GM23248 (cell line): ENCODE results near the gene RFK. TPM values are rescaled to one million over a fixed set of nuclear protein-coding genes. Genes with fewer than 3 reads are reported as not detected.

Experiments used
- DNase-seq: peaks from one replicate; pipeline ENCODE4 v3.0.0-alpha.2; 2015
- H2AFZ ChIP-seq: fragments of 200-600 bp; sonication (generic); 2 replicates; pipeline ENCODE4 v1.6.1; 2016; ENCODE audit warnings: antibody characterized with exemption
- H3F3A ChIP-seq: fragments of 200-600 bp; sonication (generic); 2 replicates; pipeline ENCODE4 v1.6.1; 2016; ENCODE audit warnings: mild to moderate bottlenecking, antibody characterized with exemption, mixed run types; ENCODE audit not compliant: insufficient read depth
- H3K27ac ChIP-seq: fragments of 200-600 bp; sonication (generic); 2 replicates; pipeline ENCODE4 v1.5.1; 2016; ENCODE audit warnings: mild to moderate bottlenecking
- H3K27me3 ChIP-seq: fragments of 200-600 bp; sonication (generic); replicated peaks from 2 replicates; pipeline ENCODE4 v1.6.1; 2016; ENCODE audit warnings: mild to moderate bottlenecking; ENCODE audit not compliant: insufficient read depth
- H3K36me3 ChIP-seq: fragments of 200-600 bp; sonication (generic); 2 replicates; pipeline ENCODE4 v1.6.1; 2016; ENCODE audit warnings: low read depth, mild to moderate bottlenecking
- H3K4me1 ChIP-seq: fragments of 200-600 bp; sonication (generic); 2 replicates; pipeline ENCODE4 v1.6.1; 2016; ENCODE audit warnings: mild to moderate bottlenecking; ENCODE audit not compliant: insufficient read depth
- H3K4me2 ChIP-seq: fragments of 200-600 bp; sonication (generic); one replicate; pipeline ENCODE4 v1.6.1; 2016; ENCODE audit warnings: mild to moderate bottlenecking; ENCODE audit not compliant: unreplicated experiment
- H3K4me3 ChIP-seq: fragments of 200-600 bp; sonication (generic); 2 replicates; pipeline ENCODE4 v1.5.1; 2016; ENCODE audit warnings: mild to moderate bottlenecking
- H3K79me2 ChIP-seq: fragments of 200-600 bp; sonication (generic); 2 replicates; pipeline ENCODE4 v1.6.1; 2016; ENCODE audit warnings: mild to moderate bottlenecking; ENCODE audit not compliant: insufficient read depth
- H3K9ac ChIP-seq: fragments of 200-600 bp; sonication (generic); 2 replicates; pipeline ENCODE4 v1.6.1; 2016; ENCODE audit warnings: mild to moderate bottlenecking
- H3K9me2 ChIP-seq: fragments of 200-600 bp; sonication (generic); 2 replicates; pipeline ENCODE4 v1.6.1; 2016; ENCODE audit warnings: mixed run types, mild to moderate bottlenecking, moderate library complexity; ENCODE audit not compliant: insufficient read depth
- H3K9me3 ChIP-seq: fragments of 200-600 bp; sonication (generic); one replicate; pipeline ENCODE4 v1.6.1; 2017; ENCODE audit warnings: low read depth
- H4K20me1 ChIP-seq: fragments of 200-600 bp; sonication (generic); 2 replicates; pipeline ENCODE4 v1.6.0; 2016; ENCODE audit not compliant: insufficient read depth
- EZH2 ChIP-seq: fragments of 200-600 bp; sonication (generic); IDR thresholded peaks from 2 replicates; pipeline ENCODE4 v1.6.1; 2018; ENCODE audit warnings: antibody characterized with exemption, mild to moderate bottlenecking; ENCODE audit not compliant: insufficient read depth, poor library complexity, severe bottlenecking
- EZH2phosphoT487 ChIP-seq: fragments of 200-600 bp; sonication (generic); IDR thresholded peaks from 2 replicates; pipeline ENCODE4 v1.6.1; 2018; ENCODE audit warnings: antibody characterized with exemption, moderate library complexity, mild to moderate bottlenecking, low read depth; ENCODE audit not compliant: insufficient read depth
- WGBS, 2 experiments: methylation state at CpG; one replicate each; pipeline ENCODE4 v1.1.6; 2015 to 2017; ENCODE audit warnings: low lambda C conversion rate in 2 of 2, low coverage in 1 of 2; ENCODE audit errors: missing lambda C conversion rate in 2 of 2; 5-methylcytosine and 5-hydroxymethylcytosine counted together
- in situ Hi-C: fragments of 300-500 bp; cut with MboI; formaldehyde crosslinking; loops from 2 replicates; pipeline ENCODE4 v1.15.0; 2020
- polyA plus RNA-seq: library from polyadenylated mRNA; unstranded; fragments of >200 nt; fragmentation: Nextera tagmentation; extraction: Ambion mirVana; gene quantifications from 2 replicates; pipeline ENCODE4 v1.2.1, GENCODE V29; 2016
- total RNA-seq: library from RNA; depleted of rRNA; stranded (reverse); fragments of >200 nt; shearing (Covaris generic); gene quantifications from 2 replicates; pipeline ENCODE4 v1.2.3, GENCODE V29; 2014

The RFK gene
- total and polyA plus RNA-seq, 2 experiments from 2014 or later, result 16.6 to 20.0 TPM

GRCh38 chr9:76374783-76375559 is 19.3 kb downstream of the RFK start:
- H2AFZ ChIP-seq, result peak overlapping the region; percentile 26; the same call in 1 of the 2 replicates
- in situ Hi-C loops, result no loop called here
- no peaks in the 10 kb centered on the region for H3K36me3 ChIP-seq
- peak; percentile 80 for DNase-seq
- TF ChIP-seq EZH2 (no peak), EZH2phosphoT487 (no peak)
- no peaks in the 10 kb centered on the region for H3K9me2 ChIP-seq
- H3K4me3 ChIP-seq, result no peak overlapping the region
- no peaks in the 10 kb centered on the region for H3K79me2 ChIP-seq
- peaks cover 23% of the 10 kb centered on the region for H3K4me1 ChIP-seq
- H3K9me3 ChIP-seq, result no peaks in the 10 kb centered on the region
- H3K4me2 ChIP-seq, result peak overlapping the region; percentile 46
- 66% methylated on average over 10 of the region's 10 CpGs for WGBS, 2 experiments
- H3K27ac ChIP-seq, result no peak overlapping the region
- H3K27me3 ChIP-seq, result no peaks in the 10 kb centered on the region
- peaks cover 11% of the 10 kb centered on the region for H3F3A ChIP-seq
- no peaks in the 10 kb centered on the region for H4K20me1 ChIP-seq
- no peak overlapping the region for H3K9ac ChIP-seq

- Histone ChIP-seq H3K4me2 (no peak overlapping the region), H3K9me2 (no peaks in the 10 kb centered on the region), H3K4me3 (no peak overlapping the region), H3K27ac (peak overlapping the region; percentile 34), H2AFZ (no peak overlapping the region), H4K20me1 (no peaks in the 10 kb centered on the region), H3K79me2 (no peaks in the 10 kb centered on the region), H3K27me3 (no peaks in the 10 kb centered on the region), H3K36me3 (no peaks in the 10 kb centered on the region), H3F3A (peaks cover 11% of the 10 kb centered on the region), H3K9ac (no peak overlapping the region), H3K4me1 (peaks cover 23% of the 10 kb centered on the region), H3K9me3 (no peaks in the 10 kb centered on the region)
- TF ChIP-seq EZH2phosphoT487, result no peak
- no peak for TF ChIP-seq EZH2
- 56 to 65% methylated on average over 6 of the region's 6 CpGs for WGBS, 2 experiments
- DNase-seq, result no peak
- in situ Hi-C loops, result no loop called here
These were observed 20.3 kb downstream of the RFK start for GRCh38 chr9:76373784-76374474.

GRCh38 chr9:76373173-76373783 is 20.9 kb downstream of the RFK start:
- in situ Hi-C loops, result no loop called here
- no peaks in the 10 kb centered on the region for H3K79me2 ChIP-seq
- H3K27ac ChIP-seq, result peak overlapping the region; percentile 34
- peaks cover 23% of the 10 kb centered on the region for H3K4me1 ChIP-seq
- no peaks in the 10 kb centered on the region for H3K27me3 ChIP-seq
- H3K4me3 ChIP-seq, result no peak overlapping the region
- H4K20me1 ChIP-seq, result no peaks in the 10 kb centered on the region
- peaks cover 11% of the 10 kb centered on the region for H3F3A ChIP-seq
- no peaks in the 10 kb centered on the region for H3K9me2 ChIP-seq
- H3K36me3 ChIP-seq, result no peaks in the 10 kb centered on the region
- H3K9me3 ChIP-seq, result no peaks in the 10 kb centered on the region
- WGBS, 2 experiments, result 3 to 10% methylated on average over 4 of the region's 4 CpGs
- no peak overlapping the region for H2AFZ ChIP-seq
- peak; percentile 75 for DNase-seq
- TF ChIP-seq EZH2phosphoT487, result no peak
- no peak for TF ChIP-seq EZH2
- H3K4me2 ChIP-seq, result no peak overlapping the region
- H3K9ac ChIP-seq, result no peak overlapping the region

GRCh38 chr9:76372336-76372735 is 21.9 kb downstream of the RFK start:
- Histone ChIP-seq H3K4me2 (no peak overlapping the region), H3K4me1 (peaks cover 23% of the 10 kb centered on the region), H3K27me3 (no peaks in the 10 kb centered on the region)

More at GRCh38 chr9:76372336-76372735, 21.9 kb downstream of the RFK start:
- Histone ChIP-seq H3K36me3 (no peaks in the 10 kb centered on the region), H3K79me2 (no peaks in the 10 kb centered on the region), H3K9ac (no peak overlapping the region), H4K20me1 (no peaks in the 10 kb centered on the region), H3K9me3 (no peaks in the 10 kb centered on the region), H3K4me3 (no peak overlapping the region), H3F3A (peaks cover 11% of the 10 kb centered on the region), H2AFZ (no peak overlapping the region), H3K27ac (no peak overlapping the region), H3K9me2 (no peaks in the 10 kb centered on the region)
- TF ChIP-seq EZH2phosphoT487 (no peak), EZH2 (no peak)
- no peak for DNase-seq
- in situ Hi-C loops, result no loop called here
